Stimulated activated naive CD8-positive, alpha-beta T cell treated with anti-CD3 and anti-CD28 coated beads, Interleukin-15, amount 100 ng/mL, for 72 hours (primary cell): Measurements from ENCODE around the gene NPEPPS.
"Not testable (repeated sequence)": the region's sequence is repeated elsewhere in the genome, so short reads cannot be mapped to it uniquely, and the experiment has no call there.

Experiments
- ATAC-seq: fragments of 150-1000 bp; cut with Tn5 transposase; 2 replicates; pipeline ENCODE4 v1.10.0; 2021; ENCODE audit warnings: mild to moderate bottlenecking, moderate library complexity
- DNase-seq, 2 donors: peaks; one replicate each; pipeline ENCODE4 v3.0.0; 2021 to 2022
- H3K27ac Mint-ChIP-seq, 2 donors: one replicate each; pipeline ENCODE4 v1.8.0; 2022; ENCODE audit warnings: mild to moderate bottlenecking in 2 of 2, mixed read lengths in 2 of 2, moderate library complexity in 2 of 2
- H3K27me3 Mint-ChIP-seq: one replicate; pipeline ENCODE4 v1.8.0; 2022; ENCODE audit warnings: mixed read lengths
- H3K4me1 Mint-ChIP-seq: one replicate; pipeline ENCODE4 v1.8.0; 2022; ENCODE audit warnings: mild to moderate bottlenecking, mixed read lengths
- H3K4me3 Mint-ChIP-seq, 2 donors: one replicate each; pipeline ENCODE4 v1.8.0; 2022; ENCODE audit warnings: mild to moderate bottlenecking in 2 of 2, mixed read lengths in 2 of 2, moderate library complexity in 1 of 2
- H3K9me3 Mint-ChIP-seq, 2 donors: one replicate each; pipeline ENCODE4 v1.8.0; 2022; ENCODE audit warnings: mixed read lengths in 2 of 2

Gene NPEPPS, protein sequence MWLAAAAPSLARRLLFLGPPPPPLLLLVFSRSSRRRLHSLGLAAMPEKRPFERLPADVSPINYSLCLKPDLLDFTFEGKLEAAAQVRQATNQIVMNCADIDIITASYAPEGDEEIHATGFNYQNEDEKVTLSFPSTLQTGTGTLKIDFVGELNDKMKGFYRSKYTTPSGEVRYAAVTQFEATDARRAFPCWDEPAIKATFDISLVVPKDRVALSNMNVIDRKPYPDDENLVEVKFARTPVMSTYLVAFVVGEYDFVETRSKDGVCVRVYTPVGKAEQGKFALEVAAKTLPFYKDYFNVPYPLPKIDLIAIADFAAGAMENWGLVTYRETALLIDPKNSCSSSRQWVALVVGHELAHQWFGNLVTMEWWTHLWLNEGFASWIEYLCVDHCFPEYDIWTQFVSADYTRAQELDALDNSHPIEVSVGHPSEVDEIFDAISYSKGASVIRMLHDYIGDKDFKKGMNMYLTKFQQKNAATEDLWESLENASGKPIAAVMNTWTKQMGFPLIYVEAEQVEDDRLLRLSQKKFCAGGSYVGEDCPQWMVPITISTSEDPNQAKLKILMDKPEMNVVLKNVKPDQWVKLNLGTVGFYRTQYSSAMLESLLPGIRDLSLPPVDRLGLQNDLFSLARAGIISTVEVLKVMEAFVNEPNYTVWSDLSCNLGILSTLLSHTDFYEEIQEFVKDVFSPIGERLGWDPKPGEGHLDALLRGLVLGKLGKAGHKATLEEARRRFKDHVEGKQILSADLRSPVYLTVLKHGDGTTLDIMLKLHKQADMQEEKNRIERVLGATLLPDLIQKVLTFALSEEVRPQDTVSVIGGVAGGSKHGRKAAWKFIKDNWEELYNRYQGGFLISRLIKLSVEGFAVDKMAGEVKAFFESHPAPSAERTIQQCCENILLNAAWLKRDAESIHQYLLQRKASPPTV

DNA sequence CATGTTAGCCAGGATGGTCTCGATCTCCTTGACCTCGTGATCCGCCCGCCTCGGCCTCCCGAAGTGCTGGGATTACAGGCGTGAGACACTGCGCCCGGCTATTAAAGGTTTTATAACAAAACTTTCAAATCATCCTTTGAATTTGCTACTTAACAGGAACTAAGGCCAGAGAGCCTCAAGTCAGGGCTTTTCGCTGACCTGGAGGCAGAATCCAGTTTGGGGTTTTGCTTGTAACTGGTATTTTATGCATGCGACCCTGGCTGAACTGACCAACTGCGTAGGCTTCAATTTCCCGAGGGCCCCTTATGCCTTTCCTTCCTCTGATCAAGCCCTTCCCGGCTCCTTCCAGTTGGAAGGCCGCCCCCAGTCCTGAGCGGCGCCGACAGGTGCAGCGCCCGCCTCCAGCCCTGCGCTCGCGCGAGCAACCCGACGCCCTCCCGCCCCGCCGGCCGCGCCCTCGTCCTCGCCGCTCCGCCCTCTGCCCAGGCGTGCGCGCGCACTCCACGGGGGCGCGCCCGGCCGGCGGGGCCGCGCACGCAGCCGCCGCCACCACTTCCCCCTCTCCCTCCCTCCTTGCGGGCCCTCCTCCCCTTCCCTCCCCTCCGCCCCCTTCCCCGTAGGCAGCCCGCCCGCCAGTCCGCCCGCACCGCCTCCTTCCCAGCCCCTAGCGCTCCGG is at the start of gene NPEPPS:
NPEPPS (plus strand) TSS at position 552 of the 676 bp plus-strand sequence. CDS start 193 bp downstream, outside the sequence.
- not testable (repeated sequence) for H3K27me3 Mint-ChIP-seq, H3K9me3 Mint-ChIP-seq
- peak; percentile 87 for ATAC-seq
- Mint-ChIP-seq H3K27ac (peak within 1 kb of the TSS; percentile 80 to 93), H3K4me1 (peaks cover 13% of the 10 kb centered on the region), H3K4me3 (peak within 1 kb of the TSS; percentile 88 to 94)
- DNase-seq = peak; percentile 82 to 85

DNA sequence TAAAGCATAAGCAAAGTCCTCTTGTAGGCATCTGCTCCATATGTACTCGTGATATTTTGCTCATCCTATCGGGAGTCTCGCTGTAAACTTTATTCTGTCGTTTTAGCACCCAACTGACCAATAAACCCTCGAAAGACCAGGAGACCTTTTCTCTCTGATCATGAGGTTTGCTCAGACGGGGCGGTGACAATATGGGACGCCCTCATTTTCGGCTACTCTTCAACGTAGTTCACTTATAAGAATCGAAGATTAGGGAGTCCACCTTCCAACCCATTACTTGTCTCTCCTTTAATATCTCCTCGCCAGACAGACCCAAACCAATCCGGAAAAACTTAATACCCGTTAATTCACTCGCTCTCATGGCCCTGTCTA is 39.1 kb upstream of the NPEPPS start:
- H3K27me3 Mint-ChIP-seq, H3K9me3 Mint-ChIP-seq, ATAC-seq, DNase-seq: not testable (repeated sequence)
- H3K4me1 Mint-ChIP-seq = peaks cover 12% of the 10 kb centered on the region
- peak overlapping the region; percentile 98 to 99 for H3K4me3 Mint-ChIP-seq
- H3K27ac Mint-ChIP-seq = peak overlapping the region; percentile 99

DNA sequence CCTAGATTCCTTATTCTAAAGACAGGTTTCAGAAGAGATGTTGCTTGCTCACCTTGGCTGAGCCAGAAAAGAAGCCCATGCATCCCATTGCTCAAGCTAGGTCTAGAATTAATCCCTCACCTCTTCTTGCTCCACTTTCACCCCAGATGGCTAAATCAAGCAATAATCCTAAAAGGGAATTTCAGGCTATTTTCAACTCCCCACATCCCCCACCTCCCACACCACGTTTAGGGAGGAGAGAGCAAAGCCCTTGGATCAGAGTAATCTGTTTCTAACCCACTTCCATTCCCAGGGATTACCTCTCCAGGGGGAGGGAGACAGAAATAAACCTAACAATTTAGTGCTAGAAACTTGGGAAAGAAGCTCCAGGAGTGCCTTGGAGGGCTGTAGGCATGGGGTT is 31.8 kb upstream of the NPEPPS start:
- DNase-seq, H3K4me3 Mint-ChIP-seq, H3K9me3 Mint-ChIP-seq, H3K27ac Mint-ChIP-seq, ATAC-seq, H3K4me1 Mint-ChIP-seq, H3K27me3 Mint-ChIP-seq: not testable (repeated sequence)

DNA sequence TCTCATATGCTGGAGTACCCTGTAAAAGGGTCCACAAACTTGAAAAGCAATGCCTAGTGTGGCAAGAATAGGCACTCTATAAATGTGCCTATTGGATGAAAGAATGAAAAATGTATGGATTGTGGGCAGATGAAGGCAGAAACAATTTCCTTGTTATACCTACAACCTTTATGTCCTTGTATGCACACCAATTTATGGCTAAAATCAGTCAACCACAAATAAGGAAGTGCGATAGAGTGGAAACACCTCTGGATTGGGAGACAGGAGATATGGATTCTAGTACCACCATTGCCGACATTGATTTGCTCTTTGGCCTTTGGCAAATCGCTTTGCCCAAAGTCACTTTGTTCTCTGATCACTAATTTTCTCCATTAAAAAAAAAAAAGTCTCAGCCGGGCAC is 31.4 kb upstream of the NPEPPS start:
- H3K27ac Mint-ChIP-seq, ATAC-seq, H3K9me3 Mint-ChIP-seq: not testable (repeated sequence)

DNA sequence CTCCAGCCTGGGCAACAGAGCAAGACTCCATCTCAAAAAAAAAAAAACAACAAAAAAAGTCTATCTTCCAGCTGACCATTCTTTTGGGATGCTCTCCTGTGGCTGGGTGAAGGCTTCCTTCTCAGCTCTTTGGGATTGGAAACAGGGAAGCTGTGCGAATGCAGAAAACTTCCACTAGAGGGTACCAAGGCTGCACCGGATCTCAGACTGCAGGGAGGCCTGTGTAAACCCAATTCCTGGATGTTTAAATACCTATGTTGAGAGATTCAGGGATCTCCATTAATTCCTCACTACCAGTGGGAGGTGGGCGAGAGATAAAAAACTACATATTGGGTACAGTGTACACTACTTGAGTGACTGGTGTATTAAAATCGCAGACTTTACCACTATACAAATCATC is 30.3 kb upstream of the NPEPPS start:
- H3K27ac Mint-ChIP-seq = peak overlapping the region in 1 of 2 donors; percentile 74
- not testable (repeated sequence) for H3K4me3 Mint-ChIP-seq, H3K9me3 Mint-ChIP-seq, H3K27me3 Mint-ChIP-seq, H3K4me1 Mint-ChIP-seq, ATAC-seq, DNase-seq

More for the DNA sequence above, 31.4 kb upstream of the NPEPPS start:
- not testable (repeated sequence) for H3K27me3 Mint-ChIP-seq, H3K4me3 Mint-ChIP-seq, DNase-seq, H3K4me1 Mint-ChIP-seq

DNA sequence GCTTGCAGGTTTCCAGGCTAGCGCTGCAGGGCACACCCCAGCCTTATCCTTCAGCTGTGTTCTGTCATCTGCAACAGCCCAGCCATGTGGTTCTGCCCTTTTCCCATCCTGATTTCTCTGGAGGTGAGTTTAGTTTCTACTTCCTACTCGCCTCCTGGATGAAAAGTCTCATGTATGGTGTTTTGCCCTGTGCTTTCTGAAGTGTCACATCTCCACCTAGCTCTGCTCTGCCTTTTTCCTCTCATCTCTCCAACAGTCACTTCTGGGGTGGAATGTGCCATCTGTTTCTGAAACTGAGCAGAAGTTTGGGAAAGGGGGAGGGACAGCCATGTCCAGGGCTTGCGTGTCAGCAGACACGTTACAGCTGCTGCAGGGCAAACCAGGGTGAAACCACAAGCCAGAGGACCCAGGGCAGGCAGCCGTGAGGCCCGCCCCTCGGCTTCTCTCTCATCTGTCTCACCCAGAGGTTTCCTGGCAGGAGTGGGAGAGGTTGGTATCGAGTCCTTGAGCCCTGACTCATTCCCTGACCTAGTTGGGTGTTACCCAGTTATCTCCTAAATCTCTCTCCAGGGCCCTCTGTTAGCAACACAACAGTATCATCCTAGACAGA is 28.7 kb upstream of the NPEPPS start:
- ATAC-seq (peak; percentile 93), DNase-seq (peak in 1 of 2 donors; percentile 25)
- Mint-ChIP-seq H3K4me3 (peak overlapping the region; percentile 18 to 43), H3K27ac (peak overlapping the region; percentile 67 to 78)
- not testable (repeated sequence) for H3K27me3 Mint-ChIP-seq, H3K4me1 Mint-ChIP-seq, H3K9me3 Mint-ChIP-seq

DNA sequence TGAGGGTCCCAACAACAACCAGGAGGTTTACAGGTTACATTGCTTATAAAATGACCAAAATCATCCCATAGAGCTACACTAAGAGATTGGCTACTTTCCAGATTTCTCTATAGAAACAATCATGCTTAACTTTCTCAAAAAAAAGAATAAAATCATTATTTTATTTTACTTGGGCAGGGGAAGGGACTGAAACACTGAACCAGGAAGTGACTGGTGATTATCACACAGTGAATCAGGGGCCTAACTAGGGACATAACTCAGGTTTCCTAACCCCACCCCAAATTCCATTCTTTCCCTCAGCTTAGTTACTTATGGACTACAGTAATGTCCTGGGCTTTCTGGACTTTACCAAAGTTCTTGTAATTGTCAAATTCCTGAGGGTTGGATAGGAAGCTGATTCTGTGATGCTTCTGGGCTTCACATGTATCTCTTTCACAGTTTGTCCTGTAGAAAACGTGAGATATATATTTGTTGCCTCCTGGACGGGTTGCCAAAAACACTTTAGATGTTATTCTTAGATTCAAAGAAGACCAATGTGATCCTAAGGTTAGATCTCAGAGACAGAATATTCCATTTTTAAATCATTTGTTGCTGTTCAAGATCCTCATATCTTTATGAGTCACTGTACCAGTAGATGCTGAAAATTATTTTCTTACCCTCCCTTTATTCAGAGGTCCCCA is 28.0 kb upstream of the NPEPPS start:
- not testable (repeated sequence) for H3K9me3 Mint-ChIP-seq, DNase-seq, H3K27me3 Mint-ChIP-seq, H3K4me3 Mint-ChIP-seq, H3K4me1 Mint-ChIP-seq
- peak; percentile 61 for ATAC-seq
- H3K27ac Mint-ChIP-seq = peak overlapping the region; percentile 48 to 89

DNA sequence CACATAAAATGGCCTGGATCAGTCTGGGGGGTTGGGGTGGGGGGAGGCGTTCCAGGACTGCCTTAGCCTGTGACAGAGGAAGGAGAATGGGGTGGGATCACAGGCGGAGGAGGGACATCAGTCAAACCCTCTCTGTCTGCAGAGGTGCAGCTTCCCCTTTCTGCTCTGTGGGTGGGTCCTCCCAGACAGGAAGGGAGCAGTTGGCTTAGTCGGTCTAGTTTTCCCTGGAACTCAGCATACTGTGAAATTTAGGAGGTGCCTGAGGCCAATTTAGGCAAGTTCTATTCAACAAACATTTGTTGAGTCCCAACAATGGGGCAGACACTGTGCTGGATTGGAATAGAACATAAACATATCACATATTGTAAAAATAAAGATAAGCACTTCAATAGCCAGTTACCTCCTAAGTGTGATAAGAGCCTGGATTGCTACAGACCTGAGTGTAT is 19.2 kb upstream of the NPEPPS start:
- H3K4me3 Mint-ChIP-seq, H3K4me1 Mint-ChIP-seq, H3K9me3 Mint-ChIP-seq, DNase-seq, H3K27me3 Mint-ChIP-seq, ATAC-seq: not testable (repeated sequence)
- peak overlapping the region in 1 of 2 donors; percentile 40 for H3K27ac Mint-ChIP-seq

DNA sequence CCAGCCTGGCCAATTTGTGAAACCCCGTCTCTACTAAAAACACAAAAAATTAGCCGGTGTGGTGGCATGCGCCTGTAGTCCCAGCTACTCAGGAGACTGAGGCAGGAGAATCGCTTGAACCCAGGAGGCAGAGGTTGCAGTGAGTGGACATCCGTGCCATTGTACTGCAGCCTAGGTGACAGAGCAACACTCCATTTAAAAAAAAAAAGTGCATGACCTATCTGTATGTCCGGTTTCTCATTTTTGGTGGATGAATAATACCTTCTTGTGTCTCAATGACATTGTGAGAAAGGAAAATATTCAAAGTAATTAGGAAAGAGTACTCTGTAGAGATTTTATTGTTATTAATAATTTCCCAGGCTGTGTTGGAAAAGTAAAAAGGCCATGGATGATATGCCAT is 17.6 kb upstream of the NPEPPS start:
- ATAC-seq, H3K4me1 Mint-ChIP-seq, H3K27me3 Mint-ChIP-seq, H3K27ac Mint-ChIP-seq, H3K9me3 Mint-ChIP-seq, DNase-seq, H3K4me3 Mint-ChIP-seq: not testable (repeated sequence)

DNA sequence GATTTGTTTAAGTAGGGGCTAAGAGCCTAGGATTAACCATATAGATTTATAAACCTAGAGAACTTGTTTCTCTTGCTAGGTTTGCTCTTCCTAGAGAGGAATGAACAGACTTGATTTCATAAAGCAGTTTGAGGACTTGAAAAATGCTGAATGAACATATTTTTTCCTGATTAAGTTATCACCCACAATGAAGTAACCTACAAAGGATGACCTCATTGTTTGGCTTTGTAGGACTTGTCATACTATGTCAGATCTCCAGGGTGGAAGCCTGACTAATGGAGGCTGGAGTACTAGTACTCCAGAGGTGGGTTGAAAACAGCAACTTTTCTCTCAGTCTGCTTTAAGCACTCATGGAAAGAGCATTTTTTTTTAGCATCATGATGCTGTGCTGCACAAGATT is 12.0 kb upstream of the NPEPPS start:
- H3K27me3 Mint-ChIP-seq, H3K27ac Mint-ChIP-seq, H3K9me3 Mint-ChIP-seq, ATAC-seq, H3K4me1 Mint-ChIP-seq, H3K4me3 Mint-ChIP-seq, DNase-seq: not testable (repeated sequence)

DNA sequence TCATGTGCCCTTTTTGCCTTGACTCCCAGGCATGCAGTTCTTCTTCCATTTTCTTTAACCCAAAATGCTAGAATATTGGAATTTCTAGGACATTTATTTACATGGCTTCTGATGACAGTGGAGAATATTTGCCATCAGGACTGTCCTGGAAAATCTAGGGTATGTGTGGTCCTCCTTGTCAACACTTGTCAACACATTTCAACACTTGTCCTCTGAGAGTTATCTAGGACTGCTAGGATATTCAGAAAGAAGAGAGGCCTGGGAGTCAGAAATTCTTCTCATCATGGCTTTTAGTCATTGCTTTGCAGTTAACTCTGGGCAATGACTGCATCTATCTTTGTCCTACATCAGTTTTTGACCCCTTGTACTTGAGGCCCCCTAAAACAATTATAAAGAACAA is 11.5 kb upstream of the NPEPPS start:
- H3K27me3 Mint-ChIP-seq, H3K4me3 Mint-ChIP-seq, DNase-seq, H3K9me3 Mint-ChIP-seq, ATAC-seq, H3K4me1 Mint-ChIP-seq, H3K27ac Mint-ChIP-seq: not testable (repeated sequence)

DNA sequence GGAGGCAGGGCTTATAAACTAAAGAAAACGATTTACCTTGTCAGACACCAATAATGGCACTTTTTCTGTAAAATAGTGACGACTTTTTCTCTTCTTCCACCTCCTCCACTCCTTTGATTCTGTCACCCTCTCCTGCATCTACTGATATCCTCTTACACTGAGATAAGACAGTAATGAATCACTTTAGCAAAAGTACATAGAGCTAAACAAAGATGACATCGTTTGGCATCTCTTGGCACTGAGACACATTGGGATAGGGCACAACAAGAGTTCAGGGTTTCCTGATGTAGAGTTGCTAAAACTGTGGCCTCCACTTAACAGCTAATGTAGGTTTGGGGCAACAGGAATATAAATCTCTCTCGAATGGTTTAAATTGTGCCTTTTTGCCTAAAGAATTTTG is 10.6 kb upstream of the NPEPPS start:
- not testable (repeated sequence) for H3K9me3 Mint-ChIP-seq, H3K27ac Mint-ChIP-seq, H3K4me1 Mint-ChIP-seq, H3K4me3 Mint-ChIP-seq, H3K27me3 Mint-ChIP-seq, DNase-seq, ATAC-seq

DNA sequence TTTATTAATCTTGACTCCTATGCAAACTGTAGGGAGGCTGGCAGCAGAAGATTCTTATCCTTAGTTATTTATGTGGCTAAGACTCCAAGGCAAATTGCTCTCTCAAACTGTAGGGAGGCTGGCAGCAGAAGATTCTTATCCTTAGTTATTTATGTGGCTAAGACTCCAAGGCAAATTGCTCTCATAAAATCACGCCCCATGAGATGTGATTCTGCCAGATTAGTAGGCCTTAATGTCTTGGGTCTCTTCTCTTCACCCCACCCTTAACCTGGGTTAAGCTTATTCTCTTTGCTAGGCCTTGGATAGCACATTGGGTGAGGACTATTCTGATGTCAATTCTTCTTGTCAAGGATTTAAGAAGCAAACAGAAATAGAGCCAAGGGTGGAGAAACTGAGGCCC is 9.5 kb upstream of the NPEPPS start:
- DNase-seq, H3K4me3 Mint-ChIP-seq, H3K4me1 Mint-ChIP-seq, H3K27me3 Mint-ChIP-seq, H3K9me3 Mint-ChIP-seq, ATAC-seq, H3K27ac Mint-ChIP-seq: not testable (repeated sequence)

DNA sequence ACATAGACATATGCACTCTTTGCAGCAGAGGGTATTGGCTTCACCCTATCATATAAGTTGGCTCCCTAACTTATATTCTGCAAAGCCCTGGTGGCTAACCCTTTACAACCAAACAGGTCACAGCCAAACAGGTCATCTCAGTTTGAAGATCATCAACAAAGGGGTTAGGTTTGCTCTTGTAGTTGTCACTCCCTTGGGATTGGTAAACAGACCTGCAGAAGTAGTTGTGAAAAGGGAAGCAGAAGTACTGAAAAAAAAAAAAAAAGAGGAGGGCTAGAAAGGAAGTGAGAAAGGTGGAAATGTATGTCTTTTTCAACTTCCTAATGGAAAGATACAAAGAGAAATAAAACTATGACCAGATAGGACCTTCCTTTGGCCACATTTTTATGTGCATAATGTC is 8.6 kb upstream of the NPEPPS start:
- not testable (repeated sequence) for H3K27ac Mint-ChIP-seq, H3K9me3 Mint-ChIP-seq, H3K4me3 Mint-ChIP-seq, DNase-seq, H3K27me3 Mint-ChIP-seq, H3K4me1 Mint-ChIP-seq, ATAC-seq
